Loucy (cell line): Measurements from ENCODE around the gene COPS2.

Experiments used
- CTCF ChIP-seq: fragments of 200-600 bp; sonication (generic); conservative IDR thresholded peaks from 2 replicates; pipeline ENCODE4 v1.5.1; 2014; ENCODE audit warnings: mild to moderate bottlenecking, antibody characterized with exemption, low read length
- EZH2phosphoT487 ChIP-seq: fragments of 200-600 bp; IDR thresholded peaks from 2 replicates; pipeline ENCODE4 v1.6.1; 2018; ENCODE audit warnings: antibody characterized with exemption, mild to moderate bottlenecking, moderate library complexity, borderline replicate concordance

GRCh38 chr15:49185473-49185872 lies 30.1 kb upstream of the COPS2 start:
- TF ChIP-seq CTCF: no peak
- no peak for TF ChIP-seq EZH2phosphoT487
